SK-N-SH treated with all-trans-retinoic acid at 6 μM for 48 hours (cell line): ENCODE measurements around the gene CGREF1.

Experiments
- ATAC-seq: fragments of 200-7000 bp; cut with Tn5 transposase; 3 replicates; pipeline ENCODE4 v1.9.1; 2020; ENCODE audit warnings: mild to moderate bottlenecking, moderate library complexity
- ARNTL ChIP-seq: fragments of 450-650 bp; formaldehyde crosslinking; IDR thresholded peaks from 2 replicates; pipeline ENCODE4 v1.5.0; 2020; ENCODE audit warnings: low read depth, mild to moderate bottlenecking, moderate library complexity, borderline replicate concordance
- CSDC2 ChIP-seq: fragments of 250-450 bp; sonication (Bioruptor Pico); IDR thresholded peaks from 2 replicates; pipeline ENCODE4 v1.5.0; 2020; ENCODE audit warnings: mild to moderate bottlenecking, moderate library complexity
- ESRRG ChIP-seq: fragments of 250-450 bp; sonication (Bioruptor Pico); IDR thresholded peaks from 2 replicates; pipeline ENCODE4 v1.6.1; 2021; ENCODE audit warnings: mild to moderate bottlenecking
- GLIS3 ChIP-seq: fragments of 250-450 bp; sonication (Bioruptor Pico); IDR thresholded peaks from 2 replicates; pipeline ENCODE4 v1.5.0; 2020; ENCODE audit warnings: mild to moderate bottlenecking, moderate library complexity
- OSR1 ChIP-seq: fragments of 250-450 bp; sonication (Bioruptor Pico); IDR thresholded peaks from 2 replicates; pipeline ENCODE4 v1.8.0; 2022; ENCODE audit warnings: moderate library complexity, mild to moderate bottlenecking, inconsistent platforms
- PPARA ChIP-seq: fragments of 250-450 bp; sonication (Bioruptor Pico); IDR thresholded peaks from 2 replicates; pipeline ENCODE4 v1.5.0; 2020; ENCODE audit warnings: mild to moderate bottlenecking, borderline replicate concordance
- TOX ChIP-seq: fragments of 250-450 bp; sonication (Bioruptor Pico); IDR thresholded peaks from 2 replicates; pipeline ENCODE4 v1.8.0; 2021; ENCODE audit warnings: mild to moderate bottlenecking, moderate library complexity, borderline replicate concordance
- ZC3H10 ChIP-seq: fragments of 250-450 bp; sonication (Bioruptor Pico); IDR thresholded peaks from 2 replicates; pipeline ENCODE4 v1.5.1; 2021; ENCODE audit warnings: mild to moderate bottlenecking, moderate library complexity
- ZFP30 ChIP-seq: fragments of 450-650 bp; formaldehyde crosslinking; IDR thresholded peaks from 2 replicates; pipeline ENCODE4 v1.5.0; 2022; ENCODE audit warnings: mild to moderate bottlenecking, moderate library complexity
- ZNF565 ChIP-seq: fragments of 450-650 bp; formaldehyde crosslinking; conservative IDR thresholded peaks from 2 replicates; pipeline ENCODE4 v1.5.0; 2020; ENCODE audit warnings: low read depth, mild to moderate bottlenecking, moderate library complexity
- ZNF70 ChIP-seq: fragments of 450-650 bp; formaldehyde crosslinking; IDR thresholded peaks from 2 replicates; pipeline ENCODE4 v1.5.0; 2020; ENCODE audit warnings: mild to moderate bottlenecking, moderate library complexity
- ZNF8 ChIP-seq: fragments of 450-650 bp; formaldehyde crosslinking; IDR thresholded peaks from 2 replicates; pipeline ENCODE4 v1.5.0; 2020; ENCODE audit warnings: mild to moderate bottlenecking, moderate library complexity
- TF ChIP-seq, protein P1 (sequence below): fragments of 250-450 bp; sonication (Bioruptor Pico); IDR thresholded peaks from 2 replicates; pipeline ENCODE4 v1.8.0; 2021; ENCODE audit warnings: low read depth, mild to moderate bottlenecking, moderate library complexity, borderline replicate concordance
- TF ChIP-seq, protein P2 (sequence below): fragments of 250-450 bp; sonication (Bioruptor Pico); IDR thresholded peaks from 2 replicates; pipeline ENCODE4 v1.8.0; 2020; ENCODE audit warnings: mild to moderate bottlenecking, moderate library complexity, borderline replicate concordance
- TF ChIP-seq, protein P3 (sequence below): fragments of 250-450 bp; sonication (Bioruptor Pico); IDR thresholded peaks from 2 replicates; pipeline ENCODE4 v1.5.0; 2020; ENCODE audit warnings: mild to moderate bottlenecking, moderate library complexity
- TF ChIP-seq, protein P4 (sequence below): fragments of 250-450 bp; sonication (Bioruptor Pico); IDR thresholded peaks from 2 replicates; pipeline ENCODE4 v1.5.1; 2020; ENCODE audit warnings: low read depth, mild to moderate bottlenecking, moderate library complexity
- TF ChIP-seq, protein P5 (sequence below): fragments of 250-450 bp; sonication (Bioruptor Pico); IDR thresholded peaks from 2 replicates; pipeline ENCODE4 v1.5.1; 2021; ENCODE audit warnings: mild to moderate bottlenecking, moderate library complexity

Gene CGREF1

DNA sequence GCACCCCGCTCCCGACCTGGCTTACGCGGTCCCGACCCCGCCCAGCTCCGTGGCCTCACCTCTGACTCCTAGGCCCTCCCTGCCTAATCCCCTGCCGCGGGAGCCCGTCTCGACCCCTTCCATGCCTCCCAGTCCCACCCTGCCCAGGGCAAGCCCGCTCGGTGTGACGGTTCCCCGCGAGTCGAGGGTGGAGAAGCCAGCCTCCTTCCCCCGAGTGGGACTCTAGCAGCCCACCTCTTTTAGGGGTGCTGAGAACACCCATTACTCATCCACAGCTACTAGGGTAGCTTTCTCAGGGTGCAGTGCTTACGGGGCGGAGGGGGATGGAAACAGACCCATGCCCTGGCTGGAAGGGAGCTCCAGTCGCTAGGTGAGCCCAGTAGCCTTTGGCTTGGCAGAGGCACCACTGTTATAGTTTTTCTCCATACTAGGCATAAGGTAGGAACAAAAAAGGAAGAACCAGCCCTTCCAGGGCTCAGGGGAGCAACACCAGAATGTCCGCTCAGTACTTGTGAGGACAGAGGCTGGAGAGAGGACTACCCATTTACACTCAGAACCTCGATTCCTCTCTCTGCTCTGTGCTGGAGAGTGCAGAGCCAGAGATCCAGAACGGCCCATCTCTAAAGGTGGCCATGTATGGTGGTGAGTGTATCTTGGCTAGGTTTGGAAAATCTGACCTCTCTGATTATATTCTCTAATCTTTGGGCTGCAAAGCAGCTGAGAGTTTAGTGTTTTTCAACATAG is 66.9 kb downstream of the CGREF1 start:
- peak; percentile 0 for ATAC-seq
- TF ChIP-seq PPARA (no peak), ARNTL (CRISPR knock-in tag) (no peak), GLIS3 (no peak), ZC3H10 (CRISPR knock-in tag) (no peak), ZNF8 (no peak), ZNF70 (no peak), ESRRG (CRISPR knock-in tag) (no peak)
- TF ChIP-seq, protein P1, sequence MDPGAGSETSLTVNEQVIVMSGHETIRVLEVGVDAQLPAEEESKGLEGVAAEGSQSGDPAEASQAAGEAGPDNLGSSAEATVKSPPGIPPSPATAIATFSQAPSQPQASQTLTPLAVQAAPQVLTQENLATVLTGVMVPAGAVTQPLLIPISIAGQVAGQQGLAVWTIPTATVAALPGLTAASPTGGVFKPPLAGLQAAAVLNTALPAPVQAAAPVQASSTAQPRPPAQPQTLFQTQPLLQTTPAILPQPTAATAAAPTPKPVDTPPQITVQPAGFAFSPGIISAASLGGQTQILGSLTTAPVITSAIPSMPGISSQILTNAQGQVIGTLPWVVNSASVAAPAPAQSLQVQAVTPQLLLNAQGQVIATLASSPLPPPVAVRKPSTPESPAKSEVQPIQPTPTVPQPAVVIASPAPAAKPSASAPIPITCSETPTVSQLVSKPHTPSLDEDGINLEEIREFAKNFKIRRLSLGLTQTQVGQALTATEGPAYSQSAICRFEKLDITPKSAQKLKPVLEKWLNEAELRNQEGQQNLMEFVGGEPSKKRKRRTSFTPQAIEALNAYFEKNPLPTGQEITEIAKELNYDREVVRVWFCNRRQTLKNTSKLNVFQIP (CRISPR knock-in tag): no peak
- TF ChIP-seq, protein P2, sequence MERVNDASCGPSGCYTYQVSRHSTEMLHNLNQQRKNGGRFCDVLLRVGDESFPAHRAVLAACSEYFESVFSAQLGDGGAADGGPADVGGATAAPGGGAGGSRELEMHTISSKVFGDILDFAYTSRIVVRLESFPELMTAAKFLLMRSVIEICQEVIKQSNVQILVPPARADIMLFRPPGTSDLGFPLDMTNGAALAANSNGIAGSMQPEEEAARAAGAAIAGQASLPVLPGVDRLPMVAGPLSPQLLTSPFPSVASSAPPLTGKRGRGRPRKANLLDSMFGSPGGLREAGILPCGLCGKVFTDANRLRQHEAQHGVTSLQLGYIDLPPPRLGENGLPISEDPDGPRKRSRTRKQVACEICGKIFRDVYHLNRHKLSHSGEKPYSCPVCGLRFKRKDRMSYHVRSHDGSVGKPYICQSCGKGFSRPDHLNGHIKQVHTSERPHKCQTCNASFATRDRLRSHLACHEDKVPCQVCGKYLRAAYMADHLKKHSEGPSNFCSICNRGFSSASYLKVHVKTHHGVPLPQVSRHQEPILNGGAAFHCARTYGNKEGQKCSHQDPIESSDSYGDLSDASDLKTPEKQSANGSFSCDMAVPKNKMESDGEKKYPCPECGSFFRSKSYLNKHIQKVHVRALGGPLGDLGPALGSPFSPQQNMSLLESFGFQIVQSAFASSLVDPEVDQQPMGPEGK: no peak
- TF ChIP-seq, all 23 proteins: peak for 0

DNA sequence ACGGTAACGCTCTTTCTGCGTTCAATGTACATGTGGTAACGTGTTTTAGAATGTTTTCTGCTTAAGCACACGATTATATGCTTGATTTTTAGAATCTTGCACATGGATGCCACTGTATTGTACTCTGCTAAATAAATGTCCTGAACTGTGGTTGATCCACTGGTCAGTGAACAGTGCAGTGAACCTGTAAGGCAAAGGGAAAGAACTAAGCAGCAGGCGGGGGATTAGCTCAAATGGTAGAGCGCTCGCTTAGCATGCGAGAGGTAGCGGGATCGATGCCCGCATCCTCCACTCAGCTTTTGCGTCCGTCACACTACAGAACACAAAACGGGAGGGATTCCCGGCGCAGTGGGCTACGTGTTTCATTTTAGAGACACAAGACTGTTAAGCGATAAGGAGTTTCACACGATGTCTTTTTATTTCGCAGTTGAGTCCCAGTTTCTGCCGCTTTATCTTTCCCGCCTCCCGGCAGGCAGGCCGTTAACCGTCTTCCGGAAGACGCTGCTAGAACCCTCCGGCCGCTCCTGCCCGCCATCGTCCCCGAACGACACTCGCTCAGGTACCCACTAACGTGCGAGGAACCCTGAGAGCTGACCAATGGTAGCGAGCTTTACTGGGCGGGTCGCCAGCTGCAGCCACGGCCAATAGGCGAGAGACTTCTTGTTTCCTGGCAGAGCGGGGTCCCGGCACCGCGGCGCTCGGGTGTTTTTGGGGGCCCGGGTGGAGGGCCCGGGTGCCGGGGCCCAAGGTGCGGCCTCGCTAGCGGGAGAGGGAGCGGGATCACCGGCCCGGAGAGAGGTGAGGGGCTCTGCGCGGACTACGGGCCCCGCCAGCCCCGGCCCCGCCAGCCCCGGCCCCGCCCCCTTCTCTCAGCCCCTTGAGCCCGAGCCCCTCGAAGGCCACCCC is 67.7 kb downstream of the CGREF1 start, which contains the start of gene AGBL5:
AGBL5 (plus strand) TSS at position 673 of the 906 bp plus-strand sequence. CDS start 1,291 bp downstream, outside the sequence.
- peak; percentile 61; the same call in 1 of the 2 replicates for TF ChIP-seq ZNF8
- no peak for TF ChIP-seq OSR1
- TF ChIP-seq, protein P2: peak; percentile 91; the same call in 1 of the 2 replicates
- TF ChIP-seq ZNF565: peak; percentile 16
- TF ChIP-seq ZNF70: peak; percentile 48; the same call in 1 of the 2 replicates
- TF ChIP-seq, protein P3, sequence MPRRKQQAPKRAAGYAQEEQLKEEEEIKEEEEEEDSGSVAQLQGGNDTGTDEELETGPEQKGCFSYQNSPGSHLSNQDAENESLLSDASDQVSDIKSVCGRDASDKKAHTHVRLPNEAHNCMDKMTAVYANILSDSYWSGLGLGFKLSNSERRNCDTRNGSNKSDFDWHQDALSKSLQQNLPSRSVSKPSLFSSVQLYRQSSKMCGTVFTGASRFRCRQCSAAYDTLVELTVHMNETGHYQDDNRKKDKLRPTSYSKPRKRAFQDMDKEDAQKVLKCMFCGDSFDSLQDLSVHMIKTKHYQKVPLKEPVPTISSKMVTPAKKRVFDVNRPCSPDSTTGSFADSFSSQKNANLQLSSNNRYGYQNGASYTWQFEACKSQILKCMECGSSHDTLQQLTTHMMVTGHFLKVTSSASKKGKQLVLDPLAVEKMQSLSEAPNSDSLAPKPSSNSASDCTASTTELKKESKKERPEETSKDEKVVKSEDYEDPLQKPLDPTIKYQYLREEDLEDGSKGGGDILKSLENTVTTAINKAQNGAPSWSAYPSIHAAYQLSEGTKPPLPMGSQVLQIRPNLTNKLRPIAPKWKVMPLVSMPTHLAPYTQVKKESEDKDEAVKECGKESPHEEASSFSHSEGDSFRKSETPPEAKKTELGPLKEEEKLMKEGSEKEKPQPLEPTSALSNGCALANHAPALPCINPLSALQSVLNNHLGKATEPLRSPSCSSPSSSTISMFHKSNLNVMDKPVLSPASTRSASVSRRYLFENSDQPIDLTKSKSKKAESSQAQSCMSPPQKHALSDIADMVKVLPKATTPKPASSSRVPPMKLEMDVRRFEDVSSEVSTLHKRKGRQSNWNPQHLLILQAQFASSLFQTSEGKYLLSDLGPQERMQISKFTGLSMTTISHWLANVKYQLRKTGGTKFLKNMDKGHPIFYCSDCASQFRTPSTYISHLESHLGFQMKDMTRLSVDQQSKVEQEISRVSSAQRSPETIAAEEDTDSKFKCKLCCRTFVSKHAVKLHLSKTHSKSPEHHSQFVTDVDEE (CRISPR knock-in tag): 0 out of 2 replicates have a peak, but pooled peaks have one; percentile 77
- TF ChIP-seq ESRRG (CRISPR knock-in tag): peak; percentile 95
- TF ChIP-seq, protein P4, sequence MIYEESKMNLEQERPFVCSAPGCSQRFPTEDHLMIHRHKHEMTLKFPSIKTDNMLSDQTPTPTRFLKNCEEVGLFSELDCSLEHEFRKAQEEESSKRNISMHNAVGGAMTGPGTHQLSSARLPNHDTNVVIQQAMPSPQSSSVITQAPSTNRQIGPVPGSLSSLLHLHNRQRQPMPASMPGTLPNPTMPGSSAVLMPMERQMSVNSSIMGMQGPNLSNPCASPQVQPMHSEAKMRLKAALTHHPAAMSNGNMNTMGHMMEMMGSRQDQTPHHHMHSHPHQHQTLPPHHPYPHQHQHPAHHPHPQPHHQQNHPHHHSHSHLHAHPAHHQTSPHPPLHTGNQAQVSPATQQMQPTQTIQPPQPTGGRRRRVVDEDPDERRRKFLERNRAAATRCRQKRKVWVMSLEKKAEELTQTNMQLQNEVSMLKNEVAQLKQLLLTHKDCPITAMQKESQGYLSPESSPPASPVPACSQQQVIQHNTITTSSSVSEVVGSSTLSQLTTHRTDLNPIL (CRISPR knock-in tag): peak; percentile 91
- TF ChIP-seq ZFP30 (CRISPR knock-in tag): peak; percentile 4
- no peak for TF ChIP-seq TOX
- TF ChIP-seq, protein P1 (CRISPR knock-in tag): no peak; the same call in 1 of the 2 replicates
- 0 out of 2 replicates have a peak, but pooled peaks have one; percentile 27 for TF ChIP-seq CSDC2
- TF ChIP-seq, protein P5, sequence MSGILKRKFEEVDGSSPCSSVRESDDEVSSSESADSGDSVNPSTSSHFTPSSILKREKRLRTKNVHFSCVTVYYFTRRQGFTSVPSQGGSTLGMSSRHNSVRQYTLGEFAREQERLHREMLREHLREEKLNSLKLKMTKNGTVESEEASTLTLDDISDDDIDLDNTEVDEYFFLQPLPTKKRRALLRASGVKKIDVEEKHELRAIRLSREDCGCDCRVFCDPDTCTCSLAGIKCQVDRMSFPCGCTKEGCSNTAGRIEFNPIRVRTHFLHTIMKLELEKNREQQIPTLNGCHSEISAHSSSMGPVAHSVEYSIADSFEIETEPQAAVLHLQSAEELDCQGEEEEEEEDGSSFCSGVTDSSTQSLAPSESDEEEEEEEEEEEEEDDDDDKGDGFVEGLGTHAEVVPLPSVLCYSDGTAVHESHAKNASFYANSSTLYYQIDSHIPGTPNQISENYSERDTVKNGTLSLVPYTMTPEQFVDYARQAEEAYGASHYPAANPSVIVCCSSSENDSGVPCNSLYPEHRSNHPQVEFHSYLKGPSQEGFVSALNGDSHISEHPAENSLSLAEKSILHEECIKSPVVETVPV (CRISPR knock-in tag): peak; percentile 95; the same call in 1 of the 2 replicates

More for the DNA sequence above, 67.7 kb downstream of the CGREF1 start, which contains the start of gene AGBL5:
- ATAC-seq: peak; percentile 66
